CD4-positive, alpha-beta memory T cell (primary cell): ENCODE measurements around the gene NOC3L. TPM values are rescaled to one million over a fixed set of nuclear protein-coding genes. Genes with fewer than 3 reads are reported as not detected.

Experiments used
- CTCF ChIA-PET: fragments of 350-600 bp; sonication (Branson Sonifier 250); formaldehyde crosslinking; loops from one replicate; lab custom pipeline; 2021; ENCODE audit warnings: inconsistent platforms; ENCODE audit not compliant: partially characterized antibody; lab: Charles Lee
- POLR2A ChIA-PET: fragments of 350-600 bp; sonication (Branson Sonifier 250); formaldehyde crosslinking; loops from one replicate; lab custom pipeline; 2021; ENCODE audit not compliant: partially characterized antibody; lab: Charles Lee
- DNase-seq, 5 donors: peaks; one replicate each; pipeline versions ENCODE4 v3.0.0 to v3.0.0-alpha.2; 2020 to 2022; ENCODE audit warnings: mixed read lengths in 1 of 5
- H3K27ac ChIP-seq: one replicate; pipeline ENCODE4 v1.7.0; 2013; ENCODE audit warnings: low read depth, low read length
- H3K27me3 ChIP-seq: 2 replicates; pipeline ENCODE4 v1.7.0; 2013; ENCODE audit warnings: mild to moderate bottlenecking, low read length, moderate library complexity; ENCODE audit not compliant: insufficient read depth
- H3K36me3 ChIP-seq: 2 replicates; pipeline ENCODE4 v1.7.0; 2013; ENCODE audit warnings: mild to moderate bottlenecking, low read length, moderate library complexity; ENCODE audit not compliant: insufficient read depth
- H3K4me1 ChIP-seq: 2 replicates; pipeline ENCODE4 v1.7.0; 2013; ENCODE audit warnings: mild to moderate bottlenecking, low read length, moderate library complexity; ENCODE audit not compliant: insufficient read depth
- H3K4me3 ChIP-seq, 2 donors: one replicate each; pipeline ENCODE4 v1.7.0; 2013; ENCODE audit warnings: low read length in 2 of 2, mild to moderate bottlenecking in 1 of 2
- H3K9me3 ChIP-seq, 2 donors: one replicate each; pipeline ENCODE4 v1.7.0; 2013; ENCODE audit warnings: low read length in 2 of 2, control low read depth in 1 of 2; ENCODE audit not compliant: control insufficient read depth in 1 of 2
- H3K27ac Mint-ChIP-seq, 7 donors: one replicate each; pipeline ENCODE4 v1.8.0; 2020 to 2021; ENCODE audit warnings: mixed read lengths in 7 of 7, mild to moderate bottlenecking in 6 of 7, inconsistent platforms in 3 of 7, moderate library complexity in 3 of 7
- H3K27me3 Mint-ChIP-seq, 2 donors: one replicate each; pipeline ENCODE4 v1.8.0; 2020 to 2021; ENCODE audit warnings: mixed read lengths in 2 of 2
- H3K36me3 Mint-ChIP-seq, 2 donors: one replicate each; pipeline ENCODE4 v1.8.0; 2020 to 2021; ENCODE audit warnings: mixed read lengths in 2 of 2, inconsistent platforms in 1 of 2, mild to moderate bottlenecking in 1 of 2
- H3K4me1 Mint-ChIP-seq, 4 donors: one replicate each; pipeline ENCODE4 v1.8.0; 2020 to 2021; ENCODE audit warnings: mixed read lengths in 4 of 4, mild to moderate bottlenecking in 1 of 4
- H3K4me3 Mint-ChIP-seq, 8 donors: one replicate each; pipeline ENCODE4 v1.8.0; 2020 to 2021; ENCODE audit warnings: mixed read lengths in 8 of 8, mild to moderate bottlenecking in 7 of 8, moderate library complexity in 6 of 8, inconsistent platforms in 3 of 8
- H3K9me3 Mint-ChIP-seq, 8 donors: one replicate each; pipeline ENCODE4 v1.8.0; 2020 to 2021; ENCODE audit warnings: mixed read lengths in 8 of 8, mild to moderate bottlenecking in 5 of 8, inconsistent platforms in 3 of 8, moderate library complexity in 1 of 8
- intact Hi-C: fragments of 100-400 bp; cut with micrococcal nuclease; formaldehyde crosslinking; loops from one replicate; pipeline ENCODE4 v1.15.1; 2023
- polyA plus RNA-seq, 2 donors: library from polyadenylated mRNA; unstranded; fragments of 300-500 nt; fragmentation: Illumina TruSeq; gene quantifications; one replicate each; pipeline ENCODE4 v1.2.3, GENCODE V29; 2021
- total RNA-seq, 2 experiments: library from RNA; stranded (reverse); gene quantifications; one replicate each; pipeline ENCODE4 v1.2.3, GENCODE V29; 2021

Gene NOC3L
- total and polyA plus RNA-seq, 4 experiments from 2014 or later: 6.2 to 22.5 (median 18.8) TPM

DNA sequence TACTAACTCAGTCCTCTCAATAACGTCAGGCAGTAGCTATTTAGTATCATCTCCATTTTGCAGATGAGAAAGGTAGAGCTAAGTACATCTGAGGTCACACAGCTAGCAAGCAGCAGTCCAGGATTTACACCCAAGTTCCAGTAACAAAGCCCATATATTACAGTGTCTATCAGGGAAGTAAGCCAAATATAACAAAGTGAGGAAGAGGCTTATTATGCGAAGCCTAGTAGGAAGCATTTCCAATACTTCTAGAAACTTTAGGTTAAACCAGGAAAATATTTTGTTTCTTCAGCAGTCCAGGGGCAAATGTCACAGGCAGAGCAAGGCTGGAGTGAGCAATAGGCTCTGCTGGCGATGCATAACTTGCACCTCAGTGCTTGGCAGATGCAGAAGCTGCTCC is 53.9 kb downstream of the NOC3L start:
- H3K27me3 Mint-ChIP-seq: peaks cover 20 to 39% of the 10 kb centered on the region in 2 donors
- intact Hi-C loops: no loop called here
- CTCF ChIA-PET: interaction anchor here (5.0 kb wide), 1 partner anchor 12 kb away, joined by 42 read pairs; no protein-coding TSS in a partner anchor

DNA sequence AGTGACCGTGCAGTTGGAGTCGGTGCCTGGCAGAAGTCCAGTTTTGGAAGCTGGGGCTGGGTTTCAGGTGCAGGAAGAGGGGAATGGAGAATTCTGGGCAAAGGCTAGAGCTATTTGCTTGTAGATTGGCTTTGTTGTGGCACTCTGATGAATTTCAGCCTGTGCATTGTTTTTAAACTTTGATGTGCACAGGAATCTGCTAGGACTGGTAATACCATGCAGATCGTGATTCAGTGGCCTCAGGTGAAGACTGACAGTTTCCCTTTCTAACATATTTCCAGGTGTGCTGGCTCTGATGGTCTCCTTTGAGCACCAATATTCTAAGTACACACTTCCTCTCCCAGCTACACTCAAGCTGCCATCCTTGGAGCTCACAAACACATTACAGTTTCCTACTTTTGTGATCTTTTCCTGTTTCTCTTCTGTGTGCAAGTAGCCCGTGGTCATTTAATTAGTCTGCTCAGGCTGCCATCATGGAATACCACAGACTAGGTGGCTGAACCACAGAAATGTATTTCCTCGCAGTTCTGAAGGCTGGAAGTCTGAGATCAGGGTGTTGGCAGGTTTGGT is 55.6 kb downstream of the NOC3L start:
- H3K4me1 ChIP-seq: no peaks in the 10 kb centered on the region
- H3K27me3 ChIP-seq: no peaks in the 10 kb centered on the region
- H3K9me3 ChIP-seq: no peaks in the 10 kb centered on the region
- no peaks in the 10 kb centered on the region for H3K4me1 Mint-ChIP-seq
- CTCF ChIA-PET: no interaction called here
- H3K27ac ChIP-seq: no peak overlapping the region
- DNase-seq: no peak
- no peaks in the 10 kb centered on the region for H3K36me3 ChIP-seq
- no peak overlapping the region for H3K4me3 ChIP-seq
- intact Hi-C loops: no loop called here
- H3K27ac Mint-ChIP-seq: no peak overlapping the region
- peaks cover 29 to 49% of the 10 kb centered on the region in 2 donors for H3K27me3 Mint-ChIP-seq
- peaks cover 0 to 1% (median 0%) of the 10 kb centered on the region in 8 donors for H3K9me3 Mint-ChIP-seq
- H3K36me3 Mint-ChIP-seq: peaks cover 0 to 4% of the 10 kb centered on the region in 2 donors
- POLR2A ChIA-PET: no interaction called here
- no peak overlapping the region for H3K4me3 Mint-ChIP-seq

More for the DNA sequence above, 53.9 kb downstream of the NOC3L start:
- H3K36me3 Mint-ChIP-seq: peaks cover 0 to 4% of the 10 kb centered on the region in 2 donors
- no peaks in the 10 kb centered on the region for H3K36me3 ChIP-seq
- DNase-seq: no peak
- H3K4me1 ChIP-seq: no peaks in the 10 kb centered on the region
- no peaks in the 10 kb centered on the region for H3K9me3 ChIP-seq
- no peak overlapping the region for H3K4me3 ChIP-seq
- no peak overlapping the region for H3K27ac Mint-ChIP-seq
- H3K27me3 ChIP-seq: no peaks in the 10 kb centered on the region
- H3K9me3 Mint-ChIP-seq: peaks cover 0 to 1% (median 0%) of the 10 kb centered on the region in 8 donors
- H3K4me1 Mint-ChIP-seq: no peaks in the 10 kb centered on the region
- H3K27ac ChIP-seq: no peak overlapping the region
- POLR2A ChIA-PET: no interaction called here
- H3K4me3 Mint-ChIP-seq: no peak overlapping the region

DNA sequence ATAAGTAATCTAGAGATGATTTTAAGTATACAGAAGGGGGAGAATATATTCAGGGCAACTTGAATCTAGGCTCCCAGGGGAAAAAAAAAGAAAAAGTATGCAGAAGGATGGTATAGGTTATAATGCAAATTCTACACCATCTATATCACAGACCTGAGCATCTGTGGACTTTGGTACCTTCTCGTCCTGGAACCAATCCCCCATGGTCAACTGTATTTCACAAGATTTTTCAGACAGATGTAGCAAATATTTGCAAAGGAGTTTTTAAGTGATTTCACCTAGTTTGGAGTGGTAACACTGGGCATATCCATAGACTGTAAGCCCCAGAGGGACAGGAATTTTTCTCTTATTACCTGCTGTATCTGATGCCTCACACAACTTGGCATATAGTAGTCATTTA is 58.8 kb downstream of the NOC3L start:
- Histone ChIP-seq H3K27ac (no peak overlapping the region), H3K4me1 (peaks cover 15% of the 10 kb centered on the region), H3K36me3 (no peaks in the 10 kb centered on the region), H3K9me3 (no peaks in the 10 kb centered on the region), H3K27me3 (no peaks in the 10 kb centered on the region), H3K4me3 (no peak overlapping the region)
- H3K4me1 Mint-ChIP-seq: peaks cover 8 to 16% (median 12%) of the 10 kb centered on the region in 4 donors
- no peak overlapping the region for H3K27ac Mint-ChIP-seq
- H3K36me3 Mint-ChIP-seq: no peaks in the 10 kb centered on the region
- no peak overlapping the region for H3K4me3 Mint-ChIP-seq
- H3K9me3 Mint-ChIP-seq: no peaks in the 10 kb centered on the region
- no peak for DNase-seq
- ChIA-PET CTCF (interaction anchor here (1.6 to 2.4 kb wide), 3 partner anchors 10 to 18 kb away, joined by 3 to 7 read pairs (median 4); no protein-coding TSS in a partner anchor), POLR2A (no interaction called here)
- intact Hi-C loops: no loop called here
- H3K27me3 Mint-ChIP-seq: peaks cover 24 to 41% of the 10 kb centered on the region in 2 donors

DNA sequence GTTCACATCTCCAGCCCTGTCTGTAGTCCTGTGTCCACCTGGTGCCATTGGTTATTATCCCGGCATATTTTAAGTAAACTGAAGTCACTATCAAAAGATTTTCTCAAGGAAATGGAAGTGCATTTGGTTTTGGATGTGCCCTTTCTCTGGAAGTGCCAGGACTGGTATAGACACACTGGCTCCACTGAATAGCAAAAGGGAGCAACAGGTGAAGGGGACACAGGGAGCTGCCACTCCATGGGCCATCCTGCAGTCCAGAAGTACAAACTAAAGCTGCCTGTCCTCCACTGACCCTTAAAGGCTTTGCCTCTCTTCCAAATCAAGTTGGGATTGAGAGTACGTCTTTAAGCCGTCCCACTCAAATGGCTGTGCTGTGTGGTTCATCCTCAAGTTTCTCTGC is 62.7 kb downstream of the NOC3L start:
- Histone ChIP-seq H3K27me3 (no peaks in the 10 kb centered on the region), H3K9me3 (no peaks in the 10 kb centered on the region), H3K36me3 (no peaks in the 10 kb centered on the region), H3K4me3 (no peak overlapping the region), H3K4me1 (peaks cover 17% of the 10 kb centered on the region), H3K27ac (no peak overlapping the region)
- no peaks in the 10 kb centered on the region for H3K36me3 Mint-ChIP-seq
- ChIA-PET CTCF (interaction anchor here (1.3 kb wide), 1 partner anchor 21 kb away, joined by 8 read pairs; no protein-coding TSS in a partner anchor), POLR2A (no interaction called here)
- peaks cover 0 to 4% (median 0%) of the 10 kb centered on the region in 8 donors for H3K9me3 Mint-ChIP-seq
- H3K4me1 Mint-ChIP-seq: peaks cover 12 to 23% (median 17%) of the 10 kb centered on the region in 4 donors
- H3K4me3 Mint-ChIP-seq: peak overlapping the region in 2 of 8 donors; percentile 4 to 13
- H3K27ac Mint-ChIP-seq: no peak overlapping the region
- H3K27me3 Mint-ChIP-seq: peaks cover 23 to 31% of the 10 kb centered on the region in 2 donors
- no peak for DNase-seq
- intact Hi-C loops: no loop called here

DNA sequence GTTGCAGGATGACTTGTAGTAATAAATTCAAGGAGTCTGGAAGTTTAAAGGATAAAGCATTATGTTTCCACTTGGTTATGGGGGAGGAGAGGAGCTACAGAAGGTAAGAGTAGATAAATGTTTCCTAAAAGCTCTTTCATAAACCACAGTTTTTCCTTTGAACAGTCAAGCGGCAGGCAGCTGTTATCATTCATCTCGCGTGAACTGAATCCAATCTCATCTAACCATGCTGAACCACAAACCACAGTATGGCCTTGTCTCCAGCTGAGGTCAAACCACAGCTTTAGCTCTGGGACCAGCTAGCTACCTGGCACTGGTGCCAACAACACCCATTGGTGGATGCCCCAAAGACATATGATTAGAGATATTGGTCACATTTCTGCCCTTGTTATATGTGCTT is 63.3 kb downstream of the NOC3L start:
- H3K27ac Mint-ChIP-seq: no peak overlapping the region
- H3K4me3 Mint-ChIP-seq: peak overlapping the region in 2 of 8 donors; percentile 25 to 27
- DNase-seq: peak; percentile 9 to 51 (median 28)

DNA sequence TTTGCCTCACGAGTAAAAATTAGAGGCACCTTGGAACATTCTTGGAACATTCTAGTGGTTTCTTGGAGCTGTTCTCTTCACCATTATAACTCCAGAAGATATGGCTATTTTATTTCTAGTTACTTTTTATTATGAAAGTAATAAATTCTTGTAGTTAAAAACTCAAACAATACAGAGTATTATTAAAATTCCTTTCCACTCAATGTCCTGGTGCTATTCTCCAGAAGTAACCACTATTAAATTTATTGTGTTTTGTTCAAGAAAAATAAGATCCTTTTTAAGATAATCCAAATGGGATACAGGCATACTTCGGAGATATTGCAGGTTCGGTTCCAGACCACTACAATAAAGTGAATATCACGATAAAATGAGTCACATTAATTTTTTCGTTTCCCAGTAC is 68.6 kb downstream of the NOC3L start:
- Mint-ChIP-seq H3K9me3 (peaks cover 0 to 4% (median 0%) of the 10 kb centered on the region in 8 donors), H3K27ac (no peak overlapping the region), H3K36me3 (no peaks in the 10 kb centered on the region), H3K4me1 (peaks cover 6 to 9% (median 7%) of the 10 kb centered on the region in 4 donors), H3K4me3 (no peak overlapping the region), H3K27me3 (peaks cover 17 to 35% of the 10 kb centered on the region in 2 donors)
- CTCF ChIA-PET: interaction anchor here (1.3 kb wide), 1 partner anchor 10 kb away, joined by 3 read pairs; no protein-coding TSS in a partner anchor
- Histone ChIP-seq H3K4me3 (no peak overlapping the region), H3K36me3 (no peaks in the 10 kb centered on the region), H3K27me3 (no peaks in the 10 kb centered on the region), H3K9me3 (no peaks in the 10 kb centered on the region), H3K4me1 (peaks cover 5% of the 10 kb centered on the region), H3K27ac (no peak overlapping the region)
- POLR2A ChIA-PET: no interaction called here
- intact Hi-C loops: no loop called here
- DNase-seq: no peak

More for the DNA sequence above, 63.3 kb downstream of the NOC3L start:
- CTCF ChIA-PET: interaction anchor here (1.3 kb wide), 1 partner anchor 21 kb away, joined by 8 read pairs; no protein-coding TSS in a partner anchor
- peaks cover 0 to 4% (median 0%) of the 10 kb centered on the region in 8 donors for H3K9me3 Mint-ChIP-seq
- H3K4me3 ChIP-seq: no peak overlapping the region
- H3K9me3 ChIP-seq: no peaks in the 10 kb centered on the region
- H3K4me1 Mint-ChIP-seq: peaks cover 12 to 23% (median 17%) of the 10 kb centered on the region in 4 donors
- H3K36me3 ChIP-seq: no peaks in the 10 kb centered on the region
- H3K27ac ChIP-seq: no peak overlapping the region
- peaks cover 24 to 33% of the 10 kb centered on the region in 2 donors for H3K27me3 Mint-ChIP-seq
- intact Hi-C loops: no loop called here
- H3K36me3 Mint-ChIP-seq: no peaks in the 10 kb centered on the region
- POLR2A ChIA-PET: no interaction called here
- H3K4me1 ChIP-seq: peaks cover 17% of the 10 kb centered on the region
- H3K27me3 ChIP-seq: no peaks in the 10 kb centered on the region

DNA sequence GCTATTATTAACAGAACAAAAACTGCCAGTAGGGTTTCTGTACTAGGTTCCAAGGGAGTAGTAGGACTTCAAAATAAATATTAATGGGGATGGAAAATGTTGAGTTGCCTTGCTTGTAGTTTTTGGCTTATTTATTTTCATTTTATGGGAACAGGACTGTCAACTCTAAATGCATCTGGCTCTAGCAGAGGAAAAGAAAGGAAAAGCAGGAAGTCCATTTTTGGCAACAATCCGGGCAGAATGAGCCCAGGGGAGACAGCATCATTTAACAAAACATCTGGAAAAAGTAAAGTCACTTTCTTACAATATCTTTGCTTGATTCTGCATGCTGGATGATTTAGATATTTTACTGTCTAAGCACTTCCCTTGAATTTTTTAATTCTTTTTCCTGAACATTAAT is 69.4 kb downstream of the NOC3L start:
- CTCF ChIA-PET: no interaction called here
- peaks cover 0 to 2% (median 1%) of the 10 kb centered on the region in 4 donors for H3K4me1 Mint-ChIP-seq
- Histone ChIP-seq H3K27ac (no peak overlapping the region), H3K9me3 (no peaks in the 10 kb centered on the region), H3K4me1 (no peaks in the 10 kb centered on the region), H3K27me3 (no peaks in the 10 kb centered on the region), H3K4me3 (no peak overlapping the region), H3K36me3 (no peaks in the 10 kb centered on the region)
- intact Hi-C loops: no loop called here
- no peak overlapping the region for H3K4me3 Mint-ChIP-seq
- H3K36me3 Mint-ChIP-seq: no peaks in the 10 kb centered on the region
- peaks cover 13 to 33% of the 10 kb centered on the region in 2 donors for H3K27me3 Mint-ChIP-seq
- H3K27ac Mint-ChIP-seq: no peak overlapping the region
- DNase-seq: no peak
- H3K9me3 Mint-ChIP-seq: peaks cover 0 to 4% (median 0%) of the 10 kb centered on the region in 8 donors
- POLR2A ChIA-PET: no interaction called here
